Measurements from ENCODE around the gene PCDH1.

Gene PCDH1

DNA sequence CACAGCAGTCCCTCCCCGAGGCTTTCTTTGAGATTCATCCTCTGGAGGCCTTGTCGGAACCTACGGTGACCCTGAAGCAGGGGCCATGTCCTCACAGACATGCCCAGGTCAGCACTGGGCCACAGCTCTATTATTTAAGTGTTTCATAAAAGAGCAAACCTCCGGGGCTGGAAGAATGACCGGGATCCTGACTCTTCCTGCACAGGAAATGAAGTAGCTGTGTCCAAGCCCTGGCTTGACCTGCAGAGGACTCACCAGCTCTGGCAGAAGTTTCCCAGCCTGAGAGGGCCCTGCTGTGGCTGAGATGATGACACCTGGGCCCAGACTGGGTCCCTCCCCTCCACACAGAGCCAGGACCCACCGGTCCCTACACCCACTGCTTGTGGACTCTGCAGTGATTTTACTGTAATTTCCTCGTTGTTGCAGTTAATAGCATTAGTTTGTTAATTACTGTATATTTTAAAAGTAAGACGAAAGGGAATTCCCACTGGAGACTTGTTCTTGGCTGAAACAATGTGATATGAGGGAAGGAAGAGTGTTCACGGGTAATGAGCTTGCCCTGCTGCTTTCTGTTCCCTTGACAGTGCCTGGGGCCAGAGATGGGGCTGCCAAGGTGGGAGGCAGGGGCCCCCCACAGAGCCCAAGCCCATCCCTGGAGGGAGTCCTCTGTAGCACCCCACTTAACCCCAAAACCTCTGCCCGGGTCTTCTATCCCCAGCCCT lies 72.2 kb downstream of the PCDH1 start:
- peak; percentile 50 for DNase-seq

DNA sequence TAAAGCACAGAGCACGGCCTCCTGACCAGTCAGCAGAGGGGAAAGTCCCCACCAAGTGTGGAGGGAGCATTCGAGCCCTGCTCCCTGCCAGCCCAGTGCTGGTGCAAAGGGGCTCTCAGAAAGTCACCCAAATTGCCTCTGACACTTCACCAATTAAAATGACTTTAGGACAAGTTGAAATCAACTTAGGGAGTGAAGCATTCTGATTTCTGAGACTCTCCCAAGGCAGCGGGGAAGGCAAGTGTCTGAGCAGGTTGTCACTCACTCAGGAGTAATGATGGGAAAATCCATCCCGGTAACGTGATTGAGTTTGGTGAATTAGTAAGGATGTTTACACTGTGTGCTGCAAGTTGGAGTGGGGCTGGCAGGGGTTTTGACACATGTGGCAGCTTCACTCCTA lies 73.7 kb downstream of the PCDH1 start:
- no peak for DNase-seq
